ENCODE measurements around the gene SERPINA6.
"Not testable (repeated sequence)": the region's sequence is repeated elsewhere in the genome, so short reads cannot be mapped to it uniquely, and the experiment has no call there.

SERPINA6 gene

GRCh38 chr14:94322648-94323570 is at the start of gene SERPINA6:
SERPINA6 (minus strand) TSS chr14:94323336; CDS start chr14:94314648, 8,688 bp downstream.
- DNase-seq (ENCODE audit: low read depth) = no peak

GRCh38 chr14:94372021-94372605 is 49.0 kb upstream of the SERPINA6 start:
- no peak for DNase-seq (ENCODE audit: low read depth)

- no peak for DNase-seq (ENCODE audit: low read depth)
Measured at GRCh38 chr14:94370524-94370910, 47.4 kb upstream of the SERPINA6 start.

GRCh38 chr14:94369766-94370523 is 46.8 kb upstream of the SERPINA6 start:
- DNase-seq (ENCODE audit: low read depth) = not testable (repeated sequence)

DNA sequence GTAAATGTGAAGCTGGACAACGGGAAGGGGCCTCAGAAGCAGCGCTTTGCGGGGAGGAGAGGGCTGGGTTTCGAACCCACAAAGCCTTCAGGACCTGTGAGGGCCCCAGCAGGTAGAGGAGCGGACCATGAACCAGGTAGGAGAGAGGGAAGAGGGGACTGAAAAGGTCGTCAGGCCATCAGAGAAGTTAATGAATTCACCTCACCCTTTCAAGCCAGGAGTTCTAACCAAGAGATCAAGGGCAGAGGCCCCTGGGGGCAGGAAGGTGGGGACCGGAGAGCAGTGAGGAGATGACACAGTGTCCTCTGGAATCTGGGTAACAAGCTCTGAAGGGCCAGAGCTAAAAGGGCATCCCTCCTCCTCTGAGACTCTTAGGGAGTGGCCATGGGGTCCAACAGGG is 45.8 kb upstream of the SERPINA6 start:
- no peak for DNase-seq (ENCODE audit: low read depth)

DNA sequence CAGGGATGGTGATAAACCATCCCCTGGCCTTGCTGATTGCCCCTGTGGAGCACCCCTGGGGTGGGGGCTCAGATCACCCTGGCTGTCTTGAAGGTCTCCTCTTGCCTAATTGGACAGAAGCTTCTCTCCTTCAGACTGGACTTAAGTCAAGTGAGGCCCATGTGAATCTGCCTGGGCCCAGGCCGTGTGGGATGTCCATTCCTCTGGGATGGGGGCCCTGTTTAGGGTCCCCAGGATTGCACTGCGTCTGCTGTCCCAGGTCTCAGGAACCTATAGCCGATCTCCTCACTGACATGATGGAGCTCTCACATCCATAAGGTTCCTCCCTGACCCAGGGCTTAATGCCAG is 45.1 kb upstream of the SERPINA6 start:
- DNase-seq (ENCODE audit: low read depth) = no peak

DNA sequence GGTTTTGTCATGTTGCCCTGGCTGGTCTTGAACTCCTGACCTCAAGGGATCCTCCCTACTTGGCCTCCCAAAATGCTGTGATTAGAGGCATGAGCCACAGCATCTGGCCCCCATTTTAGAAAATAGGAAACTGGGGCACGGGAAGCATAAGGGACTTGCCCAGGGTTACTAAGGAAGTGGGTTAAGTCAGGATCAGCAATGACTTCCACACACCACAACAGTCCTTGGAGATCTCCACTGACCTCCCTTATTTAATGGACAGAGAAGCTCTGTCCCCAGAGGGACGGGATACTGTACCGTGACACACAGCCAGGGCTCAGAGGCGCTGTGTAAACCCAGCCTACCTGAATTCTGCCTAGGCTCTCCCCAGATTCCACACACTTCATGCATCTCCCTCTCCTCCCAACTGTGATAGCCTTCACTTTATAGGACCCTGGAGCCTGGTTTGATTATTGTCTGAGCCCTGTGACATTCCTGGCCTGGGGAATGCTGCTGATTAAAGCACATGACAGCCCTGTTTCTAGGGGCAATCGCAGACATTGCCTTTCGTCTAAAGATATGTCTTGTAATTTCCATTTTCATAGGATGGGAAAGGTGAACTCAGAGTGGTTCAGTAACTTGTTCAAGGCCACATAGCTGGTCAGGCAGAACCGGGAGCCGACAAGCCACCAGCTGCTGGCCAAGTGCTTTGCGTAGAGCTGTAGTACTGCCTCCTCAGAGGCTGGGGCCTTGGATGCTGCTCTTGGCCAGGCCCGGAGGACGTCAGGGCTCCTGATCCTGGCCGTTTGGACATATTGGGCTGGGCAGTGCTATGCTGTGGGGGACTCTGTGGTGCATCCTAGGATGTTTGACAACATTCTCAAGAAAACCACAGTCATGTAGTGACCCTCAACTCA is 44.5 kb upstream of the SERPINA6 start:
- no peak for DNase-seq (ENCODE audit: low read depth)

- no peak for DNase-seq (ENCODE audit: low read depth)
Measured at GRCh38 chr14:94366146-94366915, 43.2 kb upstream of the SERPINA6 start, which contains the start of gene SERPINA2. SERPINA2 (minus strand) TSS chr14:94366698.

- no peak for DNase-seq (ENCODE audit: low read depth)
Measured at GRCh38 chr14:94365624-94366023, 42.5 kb upstream of the SERPINA6 start.

- no peak for DNase-seq (ENCODE audit: low read depth)
Measured at GRCh38 chr14:94364964-94365363, 41.8 kb upstream of the SERPINA6 start.

- DNase-seq (ENCODE audit: low read depth) = no peak
Measured at GRCh38 chr14:94364037-94364436, 40.9 kb upstream of the SERPINA6 start.

DNA sequence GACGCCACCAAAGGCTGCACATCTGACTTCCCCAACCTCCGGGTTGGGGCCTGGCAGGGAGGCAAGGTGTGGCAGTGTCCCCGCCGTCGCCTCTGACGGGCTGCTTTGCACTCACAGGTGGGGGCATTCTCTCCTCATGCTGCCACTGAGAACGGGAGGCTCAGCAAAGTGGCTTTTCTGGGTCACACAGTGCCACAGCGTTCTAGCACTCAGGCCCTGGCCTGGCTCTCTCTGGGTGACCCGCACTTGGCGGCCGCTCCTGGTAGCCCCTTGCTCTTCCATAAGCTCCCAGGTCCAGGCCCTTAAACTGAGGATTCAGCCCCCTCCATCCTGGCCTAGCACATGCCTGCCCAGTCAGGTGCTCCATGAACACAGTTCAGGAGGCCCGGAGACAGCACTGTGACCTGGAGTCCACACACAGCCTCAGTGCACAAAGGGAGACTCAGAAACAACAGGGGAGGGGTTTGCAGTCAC is 40.1 kb upstream of the SERPINA6 start:
- DNase-seq (ENCODE audit: low read depth) = no peak

DNA sequence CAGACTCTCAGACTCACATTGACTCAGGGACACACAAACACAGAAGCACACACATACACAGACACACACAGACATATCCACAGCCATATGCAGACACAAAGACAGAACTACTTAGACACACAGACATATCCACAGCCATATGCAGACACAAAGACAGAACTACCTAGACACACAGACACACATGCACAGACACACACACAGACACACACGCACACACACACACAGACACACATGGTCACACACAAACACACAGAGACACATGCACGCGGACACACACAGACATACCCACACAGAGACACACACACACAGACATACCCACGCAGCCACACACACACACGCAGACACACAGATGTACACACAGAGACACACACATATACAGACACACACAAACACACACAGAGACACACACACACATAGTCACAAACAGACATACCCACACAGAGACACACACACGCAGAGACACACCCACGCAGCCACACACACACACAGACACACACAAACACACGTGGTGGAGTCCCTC is 39.5 kb upstream of the SERPINA6 start:
- DNase-seq (ENCODE audit: low read depth) = no peak

DNA sequence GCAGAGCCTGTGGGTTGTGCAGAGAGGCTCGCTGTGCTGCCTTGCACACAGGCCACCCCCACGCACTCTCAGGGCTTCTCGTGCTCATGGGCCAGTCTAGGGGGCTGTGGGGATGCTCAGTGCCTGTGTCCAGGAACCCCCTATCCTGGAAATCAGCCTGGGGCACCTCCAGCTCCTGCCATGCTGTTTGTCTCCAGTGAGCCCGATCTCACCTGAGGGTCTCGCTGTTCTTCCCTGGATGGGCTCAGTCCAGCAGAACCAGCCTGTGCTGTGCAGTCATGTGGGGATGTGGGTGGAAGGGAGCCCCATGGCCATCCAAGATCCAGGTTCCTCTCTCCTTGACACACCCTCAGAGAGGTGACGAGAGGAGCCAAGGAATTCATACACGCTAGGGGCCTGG is 38.5 kb upstream of the SERPINA6 start:
- DNase-seq (ENCODE audit: low read depth) = no peak

GRCh38 chr14:94360945-94361565 is 37.9 kb upstream of the SERPINA6 start:
- DNase-seq (ENCODE audit: low read depth) = no peak

GRCh38 chr14:94357166-94357565 is 34.0 kb upstream of the SERPINA6 start:
- no peak for DNase-seq (ENCODE audit: low read depth)

DNA sequence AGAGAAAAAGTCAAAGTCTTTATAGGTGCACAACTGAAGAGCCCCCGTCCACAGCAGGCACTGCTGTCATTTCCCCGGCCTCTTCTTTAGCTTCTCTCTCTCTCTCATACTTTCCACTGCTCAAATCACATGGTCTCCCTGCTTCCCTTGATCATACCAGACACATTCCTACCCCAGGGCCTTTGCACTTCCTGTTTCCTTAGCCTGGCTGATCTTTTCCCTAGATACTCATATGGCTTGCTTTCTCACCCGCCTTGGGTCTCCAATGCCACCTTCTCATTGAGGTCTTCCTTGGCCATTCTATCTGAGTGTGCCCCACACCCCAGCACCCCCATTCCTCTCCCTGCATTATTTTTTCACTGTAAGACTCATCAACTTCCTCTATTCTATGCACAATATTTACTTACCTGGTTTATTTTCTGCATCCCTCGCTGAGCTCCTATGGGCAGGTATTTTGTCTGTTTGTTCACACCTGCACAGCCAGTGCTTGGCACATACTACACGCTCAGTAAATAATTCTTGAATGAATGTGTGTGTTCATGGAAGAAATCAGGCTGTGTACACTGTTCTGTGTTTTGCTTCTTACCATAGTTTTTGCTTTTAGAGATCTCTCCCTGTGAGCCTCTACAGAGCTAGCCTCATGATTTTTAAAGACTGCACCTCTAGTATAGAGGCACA is 33.4 kb upstream of the SERPINA6 start:
- no peak for DNase-seq (ENCODE audit: low read depth)

- DNase-seq (ENCODE audit: low read depth) = peak; percentile 36
Measured at GRCh38 chr14:94355191-94355794, 32.2 kb upstream of the SERPINA6 start.

DNA sequence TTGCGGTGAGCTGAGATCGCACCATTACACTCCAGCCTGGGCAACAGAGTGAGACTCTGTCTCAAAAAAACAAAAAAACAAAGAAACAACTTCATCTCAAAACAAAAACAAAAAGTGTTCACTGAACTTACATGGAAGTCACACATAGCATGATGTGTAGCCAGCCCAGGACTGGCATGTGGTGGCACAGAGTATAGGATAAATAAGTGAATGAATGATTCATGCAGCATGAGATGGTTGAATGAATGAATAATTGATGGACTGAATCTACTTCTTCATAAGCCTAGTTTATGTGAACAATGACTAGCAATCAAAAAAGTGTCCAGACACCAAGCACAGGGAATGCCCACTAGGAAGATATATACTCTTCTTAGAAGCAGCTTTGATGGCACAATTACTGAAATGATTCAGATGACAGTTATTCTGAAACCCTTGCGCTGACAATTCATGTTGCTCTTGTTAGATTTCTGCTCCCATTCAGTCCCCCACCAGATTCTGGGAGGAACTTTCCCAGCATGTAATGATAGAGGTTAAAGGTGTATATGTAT is 31.6 kb upstream of the SERPINA6 start:
- DNase-seq (ENCODE audit: low read depth) = no peak
